GM18519 (cell line): ENCODE measurements around the gene APBB2.
"Not testable (repeated sequence)": the region's sequence is repeated elsewhere in the genome, so short reads cannot be mapped to it uniquely, and the experiment has no call there.

ENCODE experiments used
- ATAC-seq: cut with Tn5 transposase; IDR thresholded peaks from one replicate; pipeline ENCODE4 v1.9.1; 2021; ENCODE audit warnings: mild to moderate bottlenecking, moderate library complexity; ENCODE audit not compliant: unreplicated experiment, low FRiP score

Gene APBB2

DNA sequence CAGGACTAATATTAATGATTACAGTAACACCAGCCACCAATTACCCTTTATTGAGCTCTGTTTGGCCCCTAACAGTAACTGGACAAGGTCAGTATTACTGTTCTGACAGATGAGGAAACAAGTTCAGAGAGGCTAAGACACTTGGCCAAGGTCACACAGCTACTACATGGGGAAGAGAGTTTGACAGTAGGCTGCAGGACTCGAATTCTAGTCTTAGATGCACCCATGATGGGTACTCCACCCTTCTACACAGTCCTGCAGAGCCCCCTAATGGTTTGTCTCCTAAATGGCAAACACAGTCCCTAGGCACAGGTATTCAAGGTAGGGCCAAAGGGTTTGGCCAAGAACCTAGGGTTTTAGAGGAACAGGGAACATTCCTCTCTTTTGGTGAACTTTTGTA, 370.6 kb downstream of the APBB2 start:
- ATAC-seq, result no peak

DNA sequence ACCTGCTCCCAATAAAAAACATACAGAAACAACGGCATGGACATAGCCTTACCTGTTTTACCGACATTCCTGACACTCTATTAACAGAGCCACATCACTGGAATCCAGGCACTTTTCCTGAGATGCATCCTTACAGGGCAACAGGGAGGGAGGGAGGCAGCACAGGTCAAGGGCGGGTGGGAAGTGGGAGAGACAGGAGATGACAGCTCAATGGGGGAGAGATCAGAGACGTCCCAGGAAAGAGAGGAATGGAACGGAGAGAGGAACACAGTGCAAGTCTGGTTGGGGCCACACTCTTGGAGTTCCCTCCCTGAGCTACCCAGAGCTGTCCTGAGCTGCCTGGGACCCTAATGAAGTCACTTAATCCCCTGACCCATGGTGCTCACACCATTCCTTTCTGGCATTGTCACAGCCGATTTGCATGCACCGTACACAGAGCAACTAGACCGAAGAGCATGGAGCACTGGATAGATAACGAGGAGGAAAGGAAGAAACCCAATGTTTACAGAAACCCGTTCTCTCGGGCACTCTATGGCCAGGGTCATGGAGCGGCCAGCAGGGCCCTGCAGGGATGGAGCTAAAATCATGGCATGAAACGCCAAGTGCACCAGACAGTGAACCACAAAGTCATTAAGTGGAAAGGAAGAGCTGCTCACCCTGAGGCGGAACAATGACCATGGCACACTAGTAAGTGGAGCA, 371.5 kb downstream of the APBB2 start:
- no peak for ATAC-seq

DNA sequence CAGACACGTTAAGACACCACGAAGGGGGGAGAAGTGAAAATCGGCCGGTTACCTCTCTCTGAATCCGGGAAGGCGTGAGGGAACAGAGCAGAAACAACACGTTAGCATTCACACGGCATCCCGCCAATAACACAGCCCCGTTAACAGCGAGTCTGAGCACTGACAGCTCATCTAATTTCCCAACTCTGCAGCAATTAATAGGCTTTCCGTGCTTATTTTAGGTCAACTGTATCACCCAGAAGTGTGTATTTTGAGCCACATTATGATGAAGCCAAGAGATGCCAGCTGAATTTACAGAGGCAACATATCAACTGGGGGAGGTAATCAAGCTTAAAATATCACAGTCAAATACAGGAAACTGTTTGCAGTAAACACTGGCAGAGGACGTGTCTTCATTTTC, 372.0 kb downstream of the APBB2 start:
- no peak for ATAC-seq

- no peak for ATAC-seq
Observed at GRCh38 chr4:40840985-40841571, 373.3 kb downstream of the APBB2 start.

DNA sequence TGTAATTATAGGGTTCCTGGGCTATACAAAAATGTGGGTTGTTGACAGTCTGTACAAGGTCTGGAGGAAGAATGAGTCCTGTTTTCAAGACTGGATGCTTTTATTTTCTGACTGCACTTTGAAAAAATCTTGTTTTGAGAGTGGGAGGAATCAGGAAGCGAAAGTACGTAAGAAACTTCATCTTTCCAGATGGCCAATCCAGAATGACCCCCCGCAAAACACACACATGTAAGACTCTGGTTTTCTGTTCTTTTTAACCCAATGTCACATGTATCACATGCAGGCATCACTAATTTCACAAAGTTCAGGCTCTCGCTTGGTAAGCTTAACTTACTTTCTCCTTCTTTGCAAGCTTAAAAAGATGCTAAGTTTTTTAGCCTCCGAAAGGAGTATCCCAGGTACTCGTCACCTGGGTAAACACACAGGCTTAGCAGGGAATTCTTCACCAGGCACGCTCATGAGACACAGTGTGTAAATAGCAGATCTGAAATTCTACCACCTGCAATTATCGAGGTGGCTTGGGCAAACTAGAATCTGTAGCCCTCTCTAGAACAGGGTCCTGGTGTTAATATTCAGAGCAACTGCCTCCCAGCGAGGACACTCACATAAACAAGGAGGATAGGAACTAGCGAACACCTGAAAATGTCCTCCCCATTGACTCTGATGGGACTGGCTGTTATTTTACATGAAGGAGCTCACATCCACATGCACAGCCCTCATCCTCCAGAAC, 373.9 kb downstream of the APBB2 start:
- no peak for ATAC-seq

DNA sequence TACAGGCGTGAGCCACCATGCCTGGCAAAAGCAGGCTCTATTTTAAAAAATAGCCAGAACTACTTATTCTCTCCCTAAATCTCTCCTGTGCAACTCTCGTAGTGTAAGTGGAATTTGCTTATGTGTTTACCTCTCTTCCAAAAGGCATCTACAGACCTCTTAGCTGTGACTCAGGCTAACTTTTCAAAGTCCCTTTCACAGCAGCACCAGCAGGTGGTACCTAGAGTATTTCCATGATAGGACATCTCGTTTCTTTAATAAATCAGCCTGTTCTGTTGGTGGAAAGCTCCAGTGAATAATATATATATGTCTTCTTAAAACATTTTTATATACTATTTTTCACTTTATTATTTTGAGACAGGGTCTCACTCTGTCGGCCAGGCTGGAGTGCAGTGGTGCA, 375.6 kb downstream of the APBB2 start:
- ATAC-seq, result no peak

- ATAC-seq, result no peak
Observed at GRCh38 chr4:40837094-40837870, 377.1 kb downstream of the APBB2 start.

GRCh38 chr4:40833212-40833611, 381.1 kb downstream of the APBB2 start:
- ATAC-seq, result no peak

DNA sequence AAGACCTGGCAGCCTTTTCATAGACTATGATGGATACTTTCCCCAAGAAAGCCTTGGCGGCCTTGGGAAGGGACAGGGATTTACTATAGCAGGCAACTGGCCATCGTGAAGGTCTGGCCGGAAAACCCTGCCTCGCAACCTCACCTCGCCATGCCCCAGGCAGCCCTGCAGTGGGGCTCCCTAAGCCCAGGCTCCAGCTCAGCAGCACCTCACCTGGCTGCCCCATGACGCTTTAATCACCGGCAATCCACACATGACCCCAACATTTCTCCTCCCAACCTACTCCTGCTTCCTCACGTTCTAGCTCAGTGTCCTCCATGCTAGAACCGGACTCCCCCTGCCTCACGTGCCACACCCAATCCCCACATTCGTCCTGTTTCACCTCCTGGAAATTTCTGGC, 382.2 kb downstream of the APBB2 start:
- no peak for ATAC-seq

GRCh38 chr4:40831146-40831907, 383.0 kb downstream of the APBB2 start:
- no peak for ATAC-seq

GRCh38 chr4:40829586-40829985, 384.8 kb downstream of the APBB2 start:
- ATAC-seq, result no peak

- ATAC-seq, result no peak
Observed at GRCh38 chr4:40828661-40829060, 385.7 kb downstream of the APBB2 start.

DNA sequence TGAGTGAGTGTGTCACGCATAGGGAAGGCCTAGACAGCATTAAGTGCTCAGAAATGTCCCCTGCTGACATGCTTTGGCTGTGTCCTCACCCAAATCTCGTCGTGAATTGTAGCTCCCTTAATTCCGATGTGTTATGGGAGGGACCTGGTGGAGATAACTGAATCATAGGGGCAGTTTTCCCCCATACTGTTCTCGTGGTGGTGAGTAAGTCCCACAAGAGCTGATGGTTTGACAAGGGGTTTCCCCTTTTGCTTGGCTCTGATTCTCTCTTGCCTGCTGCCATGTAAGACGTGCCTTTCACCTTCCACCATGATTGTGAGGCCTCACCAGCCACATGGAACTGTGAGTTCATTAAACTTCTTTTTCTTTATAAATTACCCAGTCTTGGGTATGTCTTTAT, 386.6 kb downstream of the APBB2 start:
- ATAC-seq, result no peak

- ATAC-seq, result no peak
Observed at GRCh38 chr4:40826821-40827220, 387.5 kb downstream of the APBB2 start.

DNA sequence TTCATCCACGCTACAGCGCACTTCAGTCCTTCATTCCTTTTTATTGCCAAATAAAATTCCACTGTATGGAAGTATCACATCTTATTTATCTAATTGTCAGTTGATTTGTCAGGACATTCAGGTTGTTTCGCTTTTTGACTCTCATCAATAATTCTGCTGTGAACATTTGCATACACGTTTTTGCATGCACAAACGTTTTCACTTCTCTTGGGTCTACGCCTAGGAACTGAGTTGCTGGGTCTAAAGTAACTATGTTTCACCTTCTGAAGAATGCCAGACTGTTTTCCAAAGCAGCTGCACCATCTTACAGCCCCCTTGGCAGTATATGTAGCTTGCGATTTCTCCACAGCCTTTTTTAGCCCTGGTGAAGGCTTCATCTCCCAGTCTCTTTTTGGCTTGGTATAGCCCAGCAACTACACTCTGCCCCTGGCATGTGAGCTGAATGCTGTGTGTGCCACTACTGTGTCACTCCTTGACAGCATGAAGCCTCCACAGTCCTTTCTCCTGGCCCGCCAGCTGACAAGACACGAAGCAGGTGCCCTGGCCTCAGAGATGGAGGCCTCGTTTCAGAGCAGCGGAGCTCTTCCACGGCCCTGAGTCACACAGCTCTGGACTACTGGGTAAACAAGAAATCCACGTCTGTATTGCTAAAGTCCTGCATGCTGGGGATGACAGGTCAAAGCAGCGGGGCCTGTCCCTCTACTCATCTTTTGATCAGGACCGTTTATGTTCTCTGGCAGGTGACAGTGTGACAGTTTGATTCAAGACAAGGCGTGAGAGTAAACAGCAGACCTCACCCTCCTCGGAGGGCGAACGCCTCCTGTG, 389.1 kb downstream of the APBB2 start:
- ATAC-seq, result no peak

DNA sequence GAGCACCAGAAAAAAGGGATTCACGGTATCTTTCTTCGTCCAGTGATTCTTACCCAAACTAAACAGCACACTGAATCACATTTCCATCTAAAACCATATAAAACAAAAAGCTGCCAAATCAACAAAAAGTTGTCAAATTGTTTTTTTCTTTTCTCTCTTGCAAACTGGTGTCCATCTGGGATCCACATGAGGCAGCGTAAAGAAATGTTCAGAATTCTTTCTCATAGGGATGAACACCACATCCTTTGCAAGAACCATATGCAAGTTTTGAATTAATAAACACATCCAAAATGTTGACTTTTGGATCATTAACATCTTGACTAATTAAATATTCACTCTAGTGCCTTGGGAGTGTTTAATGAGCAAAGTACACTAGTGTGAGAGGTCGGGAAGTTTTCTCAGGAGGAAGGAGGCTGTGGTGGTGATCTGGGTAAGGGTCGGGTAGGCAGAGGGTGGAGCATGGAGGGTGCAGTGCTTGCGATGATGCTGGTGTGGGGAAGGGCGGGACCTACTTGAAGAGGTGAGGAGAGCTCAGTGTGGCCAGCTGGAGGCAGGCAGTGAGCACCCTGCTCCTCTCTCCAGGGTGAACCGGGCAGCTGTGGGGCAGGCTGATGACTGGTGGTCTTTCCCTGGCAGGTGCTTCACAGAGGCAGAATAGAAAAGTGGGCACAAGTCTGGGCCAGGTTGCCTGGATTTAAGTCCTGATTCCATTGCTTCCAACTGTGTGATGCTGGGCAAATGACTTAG, 391.7 kb downstream of the APBB2 start:
- ATAC-seq, result no peak

GRCh38 chr4:40820101-40820500, 394.2 kb downstream of the APBB2 start:
- ATAC-seq, result no peak

- ATAC-seq, result not testable (repeated sequence)
Observed at GRCh38 chr4:40817157-40817556, 397.2 kb downstream of the APBB2 start.

DNA sequence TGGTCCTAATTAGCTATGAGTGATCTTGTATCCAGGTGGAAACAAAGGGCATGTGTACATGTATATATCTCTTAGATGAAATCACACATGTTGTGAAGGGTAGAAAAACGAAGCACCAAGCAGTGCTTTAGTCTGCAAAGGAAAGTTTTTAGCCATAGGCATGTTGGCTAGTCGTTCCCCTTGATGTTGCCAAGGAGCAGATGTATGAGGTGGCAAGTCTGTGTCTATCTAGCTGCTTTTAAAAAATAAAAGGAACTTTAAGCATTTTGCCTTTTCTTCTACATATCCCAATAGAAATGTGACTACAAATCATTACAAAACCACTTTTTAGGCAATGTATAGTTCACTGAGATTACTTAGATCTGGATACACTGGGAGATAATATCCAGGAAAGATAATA, 401.5 kb downstream of the APBB2 start:
- no peak for ATAC-seq
